HG02852 (cell line): ENCODE data around the gene PFKM.

ENCODE experiments used
- ATAC-seq: cut with Tn5 transposase; IDR thresholded peaks from one replicate; pipeline ENCODE4 v1.9.1; 2021; ENCODE audit warnings: mild to moderate bottlenecking, moderate library complexity; ENCODE audit not compliant: unreplicated experiment

PFKM gene

GRCh38 chr12:48185181-48185919 is 66.2 kb downstream of the PFKM start:
- no peak for ATAC-seq

GRCh38 chr12:48187916-48188695 is 68.9 kb downstream of the PFKM start:
- no peak for ATAC-seq

- no peak for ATAC-seq
Observed at GRCh38 chr12:48189331-48190125, 70.4 kb downstream of the PFKM start.

GRCh38 chr12:48191096-48191495 is 71.9 kb downstream of the PFKM start:
- no peak for ATAC-seq

GRCh38 chr12:48192861-48193260 is 73.7 kb downstream of the PFKM start:
- no peak for ATAC-seq

GRCh38 chr12:48193623-48194022 is 74.5 kb downstream of the PFKM start:
- ATAC-seq: no peak

GRCh38 chr12:48194799-48195201 is 75.6 kb downstream of the PFKM start:
- ATAC-seq: no peak
